ENCODE results near the gene NAT16. TPM values are rescaled to one million over a fixed set of nuclear protein-coding genes. Genes with fewer than 3 reads are reported as not detected.

Gene NAT16
- total and polyA plus RNA-seq, 2 of the 13 experiments (the other 11 are each of a cell fraction or from before 2014, with no cell fraction given): 0.04 TPM; not detected in 1

DNA sequence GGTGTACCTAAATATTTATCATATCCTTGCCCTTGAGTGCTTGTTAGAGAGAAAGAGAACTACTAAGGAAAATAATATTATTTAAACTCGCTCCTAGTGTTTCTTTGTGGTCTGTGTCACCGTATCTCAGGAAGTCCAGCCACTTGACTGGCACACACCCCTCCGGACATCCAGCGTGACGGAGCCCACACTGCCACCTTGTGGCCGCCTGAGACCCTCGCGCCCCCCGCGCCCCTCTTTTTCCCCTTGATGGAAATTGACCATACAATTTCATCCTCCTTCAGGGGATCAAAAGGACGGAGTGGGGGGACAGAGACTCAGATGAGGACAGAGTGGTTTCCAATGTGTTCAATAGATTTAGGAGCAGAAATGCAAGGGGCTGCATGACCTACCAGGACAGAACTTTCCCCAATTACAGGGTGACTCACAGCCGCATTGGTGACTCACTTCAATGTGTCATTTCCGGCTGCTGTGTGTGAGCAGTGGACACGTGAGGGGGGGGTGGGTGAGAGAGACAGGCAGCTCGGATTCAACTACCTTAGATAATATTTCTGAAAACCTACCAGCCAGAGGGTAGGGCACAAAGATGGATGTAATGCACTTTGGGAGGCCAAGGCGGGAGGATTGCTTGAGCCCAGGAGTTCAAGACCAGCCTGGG, 41.8 kb downstream of the NAT16 start (continued):
- TF ChIP-seq, protein P1, sequence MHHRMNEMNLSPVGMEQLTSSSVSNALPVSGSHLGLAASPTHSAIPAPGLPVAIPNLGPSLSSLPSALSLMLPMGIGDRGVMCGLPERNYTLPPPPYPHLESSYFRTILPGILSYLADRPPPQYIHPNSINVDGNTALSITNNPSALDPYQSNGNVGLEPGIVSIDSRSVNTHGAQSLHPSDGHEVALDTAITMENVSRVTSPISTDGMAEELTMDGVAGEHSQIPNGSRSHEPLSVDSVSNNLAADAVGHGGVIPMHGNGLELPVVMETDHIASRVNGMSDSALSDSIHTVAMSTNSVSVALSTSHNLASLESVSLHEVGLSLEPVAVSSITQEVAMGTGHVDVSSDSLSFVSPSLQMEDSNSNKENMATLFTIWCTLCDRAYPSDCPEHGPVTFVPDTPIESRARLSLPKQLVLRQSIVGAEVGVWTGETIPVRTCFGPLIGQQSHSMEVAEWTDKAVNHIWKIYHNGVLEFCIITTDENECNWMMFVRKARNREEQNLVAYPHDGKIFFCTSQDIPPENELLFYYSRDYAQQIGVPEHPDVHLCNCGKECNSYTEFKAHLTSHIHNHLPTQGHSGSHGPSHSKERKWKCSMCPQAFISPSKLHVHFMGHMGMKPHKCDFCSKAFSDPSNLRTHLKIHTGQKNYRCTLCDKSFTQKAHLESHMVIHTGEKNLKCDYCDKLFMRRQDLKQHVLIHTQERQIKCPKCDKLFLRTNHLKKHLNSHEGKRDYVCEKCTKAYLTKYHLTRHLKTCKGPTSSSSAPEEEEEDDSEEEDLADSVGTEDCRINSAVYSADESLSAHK (CRISPR knock-in tag; IDR thresholded peaks at IDR 0.05; ENCODE audit: borderline replicate concordance): no peak
- TF ChIP-seq TMF1 (CRISPR knock-in tag; IDR thresholded peaks at IDR 0.05; ENCODE audit: low read depth): no peak
- peak; percentile 68; the same call in 1 of the 2 replicates for TF ChIP-seq ELF3 (CRISPR knock-in tag; IDR thresholded peaks at IDR 0.05)
- TF ChIP-seq SNAPC4 (CRISPR knock-in tag; IDR thresholded peaks at IDR 0.05): no peak
- TF ChIP-seq, protein P2, sequence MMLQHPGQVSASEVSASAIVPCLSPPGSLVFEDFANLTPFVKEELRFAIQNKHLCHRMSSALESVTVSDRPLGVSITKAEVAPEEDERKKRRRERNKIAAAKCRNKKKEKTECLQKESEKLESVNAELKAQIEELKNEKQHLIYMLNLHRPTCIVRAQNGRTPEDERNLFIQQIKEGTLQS (CRISPR knock-in tag; IDR thresholded peaks at IDR 0.05): peak; percentile 93
- no peak for TF ChIP-seq ZKSCAN5 (CRISPR knock-in tag; IDR thresholded peaks at IDR 0.05)
- TF ChIP-seq, protein P3, sequence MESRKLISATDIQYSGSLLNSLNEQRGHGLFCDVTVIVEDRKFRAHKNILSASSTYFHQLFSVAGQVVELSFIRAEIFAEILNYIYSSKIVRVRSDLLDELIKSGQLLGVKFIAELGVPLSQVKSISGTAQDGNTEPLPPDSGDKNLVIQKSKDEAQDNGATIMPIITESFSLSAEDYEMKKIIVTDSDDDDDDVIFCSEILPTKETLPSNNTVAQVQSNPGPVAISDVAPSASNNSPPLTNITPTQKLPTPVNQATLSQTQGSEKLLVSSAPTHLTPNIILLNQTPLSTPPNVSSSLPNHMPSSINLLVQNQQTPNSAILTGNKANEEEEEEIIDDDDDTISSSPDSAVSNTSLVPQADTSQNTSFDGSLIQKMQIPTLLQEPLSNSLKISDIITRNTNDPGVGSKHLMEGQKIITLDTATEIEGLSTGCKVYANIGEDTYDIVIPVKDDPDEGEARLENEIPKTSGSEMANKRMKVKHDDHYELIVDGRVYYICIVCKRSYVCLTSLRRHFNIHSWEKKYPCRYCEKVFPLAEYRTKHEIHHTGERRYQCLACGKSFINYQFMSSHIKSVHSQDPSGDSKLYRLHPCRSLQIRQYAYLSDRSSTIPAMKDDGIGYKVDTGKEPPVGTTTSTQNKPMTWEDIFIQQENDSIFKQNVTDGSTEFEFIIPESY (CRISPR knock-in tag; IDR thresholded peaks at IDR 0.05): no peak
- TF ChIP-seq, protein P4, sequence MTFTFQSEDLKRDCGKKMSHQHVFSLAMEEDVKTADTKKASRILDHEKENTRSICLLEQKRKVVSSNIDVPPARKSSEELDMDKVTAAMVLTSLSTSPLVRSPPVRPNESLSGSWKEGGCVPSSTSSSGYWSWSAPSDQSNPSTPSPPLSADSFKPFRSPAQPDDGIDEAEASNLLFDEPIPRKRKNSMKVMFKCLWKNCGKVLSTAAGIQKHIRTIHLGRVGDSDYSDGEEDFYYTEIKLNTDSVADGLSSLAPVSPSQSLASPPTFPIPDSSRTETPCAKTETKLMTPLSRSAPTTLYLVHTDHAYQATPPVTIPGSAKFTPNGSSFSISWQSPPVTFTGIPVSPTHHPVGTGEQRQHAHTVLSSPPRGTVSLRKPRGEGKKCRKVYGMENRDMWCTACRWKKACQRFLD (CRISPR knock-in tag; IDR thresholded peaks at IDR 0.05; ENCODE audit: borderline replicate concordance): no peak
- no peak for TF ChIP-seq ZNF562 (CRISPR knock-in tag; IDR thresholded peaks at IDR 0.05; ENCODE audit: borderline replicate concordance)
- no peak for TF ChIP-seq ZNF232 (CRISPR knock-in tag; IDR thresholded peaks at IDR 0.05; ENCODE audit: borderline replicate concordance)
- no peak for TF ChIP-seq JDP2 (CRISPR knock-in tag; IDR thresholded peaks at IDR 0.05; ENCODE audit: borderline replicate concordance)
- TF ChIP-seq ZNF660 (CRISPR knock-in tag; IDR thresholded peaks at IDR 0.05; ENCODE audit: borderline replicate concordance, low read depth): no peak
- TF ChIP-seq MATR3 (CRISPR knock-in tag; IDR thresholded peaks at IDR 0.05): no peak
- TF ChIP-seq BHLHE40 (IDR thresholded peaks at IDR 0.05; ENCODE audit: low read length): peak; percentile 97
- TF ChIP-seq SRSF1 (optimal IDR thresholded peaks at IDR 0.05; ENCODE audit: low read depth, low read length): no peak
